HepG2 (cell line): ENCODE measurements around the gene CASZ1. TPM values are rescaled to one million over a fixed set of nuclear protein-coding genes. Genes with fewer than 3 reads are reported as not detected.

ENCODE experiments used
- ATAC-seq: fragments of 200-7000 bp; cut with Tn5 transposase; 3 replicates; pipeline ENCODE4 v1.9.1; 2020; ENCODE audit warnings: mild to moderate bottlenecking, moderate library complexity
- BruUV-seq: library from RNA; stranded (reverse); fragments of 400-500 nt; replicated peaks from 2 replicates; lab custom pipeline; 2021; lab: Mats Ljungman, UMichigan
- CTCF ChIA-PET: fragments of 300-600 bp; formaldehyde crosslinking; extraction: SDS; loops from one replicate; lab custom pipeline; 2021; ENCODE audit warnings: low total read pairs, inconsistent platforms, low intra/inter-chr PET ratio; lab: Yijun Ruan, JAX
- POLR2A ChIA-PET: fragments of 350-600 bp; sonication (Branson Sonifier 250); formaldehyde crosslinking; loops from one replicate; lab custom pipeline; 2020; ENCODE audit warnings: antibody characterized with exemption, inconsistent platforms; lab: Yijun Ruan, JAX
- DNase-seq: peaks from one replicate; pipeline ENCODE4 v3.0.0-alpha.2; 2015; ENCODE audit warnings: low spot score
- FAIRE-seq: peaks from 3 replicates; lab custom pipeline; 2011; peaks lifted over from hg19 to GRCh38; lab: Jason Lieb, UNC
- H2AFZ ChIP-seq: one replicate; pipeline ENCODE4 v1.6.1; 2011; ENCODE audit warnings: low read length, inconsistent platforms
- H3K27ac ChIP-seq: fragments of 300-600 bp; 3 replicates; pipeline ENCODE4 v1.8.0; 2011; ENCODE audit warnings: mixed run types, mild to moderate bottlenecking, mixed read lengths, low read length, inconsistent platforms; ENCODE audit not compliant: insufficient read depth; ENCODE audit errors: extremely low read length
- H3K27me3 ChIP-seq, 2 experiments: fragments of 200-600 bp in 1 of 2; 2 replicates in 1 of 2; 3 replicates in 1 of 2; pipeline versions ENCODE4 v1.6.0 to v1.8.0; 2011; ENCODE audit warnings: low read length in 2 of 2, mild to moderate bottlenecking in 2 of 2, moderate library complexity in 2 of 2, inconsistent platforms in 1 of 2; ENCODE audit not compliant: insufficient read depth in 2 of 2, control insufficient read depth in 1 of 2
- H3K36me3 ChIP-seq, 2 experiments: fragments of 200-600 bp in 1 of 2; replicated peaks in 1 of 2; 2 replicates in 1 of 2; 3 replicates in 1 of 2; pipeline versions ENCODE4 v1.5.1 to v1.8.0; 2011; ENCODE audit warnings: low read length in 2 of 2, inconsistent platforms in 1 of 2; ENCODE audit not compliant: insufficient read depth in 2 of 2, control insufficient read depth in 1 of 2
- H3K4me1 ChIP-seq: 2 replicates; pipeline ENCODE4 v1.5.1; 2012; ENCODE audit warnings: low read length, inconsistent platforms; ENCODE audit not compliant: insufficient read depth
- H3K4me2 ChIP-seq: 2 replicates; pipeline ENCODE4 v1.6.0; 2011; ENCODE audit warnings: low read depth, low read length, inconsistent platforms
- H3K4me3 ChIP-seq, 3 experiments: fragments of 200-600 bp in 1 of 3; sonication (generic), shearing (Covaris generic) in 1 of 3; replicated peaks in 1 of 3; 2 replicates each; pipeline ENCODE4 v1.5.1; 2011 to 2016; ENCODE audit warnings: low read length in 3 of 3, inconsistent platforms in 2 of 3, low read depth in 2 of 3, mild to moderate bottlenecking in 2 of 3, control low read depth in 1 of 3, mixed read lengths in 1 of 3; ENCODE audit not compliant: insufficient read depth in 1 of 3
- H3K79me2 ChIP-seq: one replicate; pipeline ENCODE4 v1.6.1; 2011; ENCODE audit warnings: low read length, inconsistent platforms; ENCODE audit not compliant: insufficient read depth
- H3K9ac ChIP-seq: 2 replicates; pipeline ENCODE4 v1.6.0; 2011; ENCODE audit warnings: mild to moderate bottlenecking, low read depth, low read length, inconsistent platforms; ENCODE audit not compliant: insufficient read depth
- H3K9me3 ChIP-seq: 2 replicates; pipeline ENCODE4 v1.5.1; 2012; ENCODE audit warnings: mild to moderate bottlenecking, low read length
- H4K20me1 ChIP-seq: 2 replicates; pipeline ENCODE4 v1.6.0; 2011; ENCODE audit warnings: inconsistent platforms, mild to moderate bottlenecking, low read length, moderate library complexity; ENCODE audit not compliant: insufficient read depth
- HNRNPL ChIP-seq: fragments of 200-400 bp; formaldehyde crosslinking; IDR thresholded peaks from 2 replicates; pipeline ENCODE4 v1.6.1; 2017; ENCODE audit warnings: mild to moderate bottlenecking, low read depth, low read length
- JARID2 ChIP-seq: sonication (generic); formaldehyde crosslinking; IDR thresholded peaks from 2 replicates; pipeline ENCODE4 v1.8.1; 2023; ENCODE audit warnings: missing genetic modification reagents, inconsistent platforms; ENCODE audit not compliant: insufficient replicate concordance
- KLF11 ChIP-seq: IDR thresholded peaks from 2 replicates; pipeline ENCODE4 v1.6.1; 2016; ENCODE audit warnings: missing compliant biosample characterization
- PREB ChIP-seq: sonication (generic); formaldehyde crosslinking; IDR thresholded peaks from 2 replicates; pipeline ENCODE4 v1.4.0; 2020; ENCODE audit warnings: missing genetic modification reagents
- RBM39 ChIP-seq: fragments of 200-400 bp; formaldehyde crosslinking; IDR thresholded peaks from one replicate; pipeline ENCODE4 v1.6.1; 2018; ENCODE audit warnings: antibody characterized with exemption, mild to moderate bottlenecking, low read depth, low read length; ENCODE audit not compliant: poor library complexity, severe bottlenecking
- SIX4 ChIP-seq: sonication (generic); formaldehyde crosslinking; IDR thresholded peaks from 2 replicates; pipeline ENCODE4 v1.4.0; 2020; ENCODE audit warnings: missing genetic modification reagents
- SKI ChIP-seq: fragments of 450-650 bp; IDR thresholded peaks from one replicate; pipeline ENCODE4 v1.6.1; 2018; ENCODE audit warnings: mild to moderate bottlenecking; ENCODE audit not compliant: partially characterized antibody
- SNAPC5 ChIP-seq: sonication (generic); formaldehyde crosslinking; IDR thresholded peaks from 2 replicates; pipeline ENCODE4 v1.8.1; 2023; ENCODE audit warnings: mild to moderate bottlenecking, missing genetic modification reagents, borderline replicate concordance
- ZNF720 ChIP-seq: sonication (generic); formaldehyde crosslinking; IDR thresholded peaks from 2 replicates; pipeline ENCODE4 v1.4.0; 2020; ENCODE audit warnings: missing genetic modification reagents
- ZNF746 ChIP-seq: sonication (generic); formaldehyde crosslinking; IDR thresholded peaks from 2 replicates; pipeline ENCODE4 v1.8.0; 2022; ENCODE audit warnings: mild to moderate bottlenecking, missing genetic modification reagents
- WGBS: methylation state at CpG from one replicate; pipeline ENCODE4 v1.1.6; 2017; ENCODE audit warnings: low lambda C conversion rate; 5-methylcytosine and 5-hydroxymethylcytosine counted together
- in situ Hi-C: cut with HindIII; loops from 2 replicates; pipeline ENCODE4 v1.10.0; 2017; ENCODE audit warnings: low pct_unique_long_range_greater_than_20kb; ENCODE audit not compliant: extremely low pct_ligation_motif_present
- intact Hi-C: fragments of 100-400 bp; cut with micrococcal nuclease; formaldehyde crosslinking; loops from one replicate; pipeline ENCODE4 v1.10.0; 2022; ENCODE audit not compliant: unreplicated experiment
- polyA plus RNA-seq, 8 experiments: library from polyadenylated mRNA; depleted of rRNA in 3 of 8; stranded (reverse) in 7 of 8; unstranded in 1 of 8; fragments of >200 nt; fragmentation: Illumina TruSeq in 4 of 8; extraction: Trizol in 4 of 8; gene quantifications; 2 replicates each; pipeline versions ENCODE4 v1.2.1 to v1.2.3, GENCODE V29; 2011 to 2016; ENCODE audit warnings: low read depth in 4 of 8, missing spikeins in 1 of 8, mixed read lengths in 1 of 8; ENCODE audit not compliant: insufficient read depth in 1 of 8
- total RNA-seq, 5 experiments: library from RNA; depleted of rRNA; stranded (reverse); fragments of >200 nt; fragmentation: Illumina TruSeq; extraction: Trizol; gene quantifications; 2 replicates each; pipeline ENCODE4 v1.2.3, GENCODE V29; 2016; ENCODE audit warnings: low read depth in 1 of 5

Gene CASZ1
- total and polyA plus RNA-seq, 2 of the 13 experiments (the other 11 are each of a cell fraction or from before 2014, with no cell fraction given): 1.9 to 3.7 TPM

GRCh38 chr1:10617931-10618885 lies 178.2 kb downstream of the CASZ1 start:
- intact Hi-C loops: no loop called here
- no peak for ATAC-seq
- Histone ChIP-seq H2AFZ (no peak overlapping the region), H4K20me1 (no peaks in the 10 kb centered on the region), H3K9me3 (no peaks in the 10 kb centered on the region), H3K27me3 (no peaks in the 10 kb centered on the region), H3K27ac (no peak overlapping the region), H3K4me3 (no peak overlapping the region), H3K9ac (no peak overlapping the region), H3K4me2 (no peak overlapping the region), H3K36me3 (peaks cover 0 to 3% of the 10 kb centered on the region in 2 experiments; a peak in 1 of 5 replicates), H3K79me2 (no peaks in the 10 kb centered on the region), H3K4me1 (no peaks in the 10 kb centered on the region)
- WGBS: 98% methylated on average over 16 of the region's 23 CpGs
- POLR2A ChIA-PET: no interaction called here
- TF ChIP-seq KLF11 (CRISPR knock-in tag): no peak
- 0 out of 2 replicates have a peak, but pooled peaks have one; percentile 39 for TF ChIP-seq HNRNPL
- no peak for DNase-seq
- FAIRE-seq: no peak
- no TSS peak for BruUV-seq
- in situ Hi-C loops: no loop called here
- CTCF ChIA-PET: no interaction called here

GRCh38 chr1:10617318-10617717 lies 179.1 kb downstream of the CASZ1 start:
- POLR2A ChIA-PET: no interaction called here
- no peak for FAIRE-seq
- BruUV-seq: no TSS peak

More at GRCh38 chr1:10617318-10617717, 179.1 kb downstream of the CASZ1 start:
- WGBS: 90% methylated on average over 5 of the region's 5 CpGs
- no peak overlapping the region for H3K4me2 ChIP-seq
- H3K36me3 ChIP-seq: 0 out of 5 replicates have a peak, but pooled peaks cover 0 to 1% of the 10 kb centered on the region in 2 experiments
- in situ Hi-C loops: no loop called here
- no peak for TF ChIP-seq JARID2 (CRISPR knock-in tag)
- no peak for TF ChIP-seq ZNF746 (CRISPR knock-in tag)
- no peak for TF ChIP-seq SKI
- TF ChIP-seq ZNF720 (CRISPR knock-in tag): no peak
- TF ChIP-seq RBM39: no peak
- TF ChIP-seq SNAPC5 (CRISPR knock-in tag): no peak
- no peak for TF ChIP-seq PREB
- TF ChIP-seq SIX4 (CRISPR knock-in tag): no peak
- no peak overlapping the region for H3K4me3 ChIP-seq
- DNase-seq: no peak
- CTCF ChIA-PET: no interaction called here
- no peak overlapping the region for H2AFZ ChIP-seq
- intact Hi-C loops: no loop called here
- no peak for ATAC-seq
- H3K27me3 ChIP-seq: no peaks in the 10 kb centered on the region
- H3K4me1 ChIP-seq: no peaks in the 10 kb centered on the region
- no peak overlapping the region for H3K9ac ChIP-seq
- no peaks in the 10 kb centered on the region for H3K79me2 ChIP-seq
- no peaks in the 10 kb centered on the region for H3K9me3 ChIP-seq
- no peaks in the 10 kb centered on the region for H4K20me1 ChIP-seq
- no peak overlapping the region for H3K27ac ChIP-seq
